ENCODE measurements around the gene RCBTB2.

RCBTB2 gene

GRCh38 chr13:48568370-48569103, 35.7 kb upstream of the RCBTB2 start:
- TF ChIP-seq BACH2 (CRISPR knock-in tag; IDR thresholded peaks at IDR 0.05; ENCODE audit: borderline replicate concordance) (no peak), ZNF565 (CRISPR knock-in tag; conservative IDR thresholded peaks at IDR 0.05; ENCODE audit: low read depth) (no peak), OSR1 (CRISPR knock-in tag; IDR thresholded peaks at IDR 0.05) (no peak), TOX (CRISPR knock-in tag; IDR thresholded peaks at IDR 0.05; ENCODE audit: borderline replicate concordance) (no peak), SNAI2 (CRISPR knock-in tag; IDR thresholded peaks at IDR 0.05) (no peak), ZC3H10 (CRISPR knock-in tag; IDR thresholded peaks at IDR 0.05) (no peak), TCF4 (CRISPR knock-in tag; IDR thresholded peaks at IDR 0.05; ENCODE audit: borderline replicate concordance) (no peak), CSRNP3 (CRISPR knock-in tag; IDR thresholded peaks at IDR 0.05) (no peak), RARB (CRISPR knock-in tag; IDR thresholded peaks at IDR 0.05) (no peak), GLIS3 (CRISPR knock-in tag; IDR thresholded peaks at IDR 0.05) (no peak)
- ATAC-seq, result no peak

GRCh38 chr13:48567515-48568369, 34.9 kb upstream of the RCBTB2 start:
- TF ChIP-seq ZNF8 (CRISPR knock-in tag; IDR thresholded peaks at IDR 0.05), result no peak
- no peak for TF ChIP-seq ZFP3 (CRISPR knock-in tag; IDR thresholded peaks at IDR 0.05)
- TF ChIP-seq CREB5 (CRISPR knock-in tag; IDR thresholded peaks at IDR 0.05; ENCODE audit: low read depth), result no peak
- no peak for TF ChIP-seq OSR1 (CRISPR knock-in tag; IDR thresholded peaks at IDR 0.05)
- no peak for TF ChIP-seq TCF4 (CRISPR knock-in tag; IDR thresholded peaks at IDR 0.05; ENCODE audit: borderline replicate concordance)
- TF ChIP-seq TSHZ2 (CRISPR knock-in tag; IDR thresholded peaks at IDR 0.05), result no peak
- TF ChIP-seq PATZ1 (CRISPR knock-in tag; IDR thresholded peaks at IDR 0.05; ENCODE audit: borderline replicate concordance), result no peak
- TF ChIP-seq CSDC2 (CRISPR knock-in tag; IDR thresholded peaks at IDR 0.05), result no peak
- TF ChIP-seq ZNF70 (CRISPR knock-in tag; IDR thresholded peaks at IDR 0.05), result no peak
- no peak for TF ChIP-seq BACH2 (CRISPR knock-in tag; IDR thresholded peaks at IDR 0.05; ENCODE audit: borderline replicate concordance)
- TF ChIP-seq TOX (CRISPR knock-in tag; IDR thresholded peaks at IDR 0.05; ENCODE audit: borderline replicate concordance), result no peak
- TF ChIP-seq GLIS3 (CRISPR knock-in tag; IDR thresholded peaks at IDR 0.05), result no peak
- TF ChIP-seq CSRNP3 (CRISPR knock-in tag; IDR thresholded peaks at IDR 0.05), result no peak
- TF ChIP-seq RARB (CRISPR knock-in tag; IDR thresholded peaks at IDR 0.05), result no peak
- TF ChIP-seq ESRRG (CRISPR knock-in tag; IDR thresholded peaks at IDR 0.05), result no peak
- ATAC-seq, result no peak

GRCh38 chr13:48564056-48564455, 31.2 kb upstream of the RCBTB2 start:
- ATAC-seq, result peak; percentile 80
- TF ChIP-seq ARNTL (CRISPR knock-in tag; IDR thresholded peaks at IDR 0.05; ENCODE audit: borderline replicate concordance, low read depth) (no peak), ZFP3 (CRISPR knock-in tag; IDR thresholded peaks at IDR 0.05) (no peak), ZNF8 (CRISPR knock-in tag; IDR thresholded peaks at IDR 0.05) (no peak), BACH2 (CRISPR knock-in tag; IDR thresholded peaks at IDR 0.05; ENCODE audit: borderline replicate concordance) (no peak), CSRNP3 (CRISPR knock-in tag; IDR thresholded peaks at IDR 0.05) (no peak), ZFP30 (CRISPR knock-in tag; IDR thresholded peaks at IDR 0.05) (no peak), TOX (CRISPR knock-in tag; IDR thresholded peaks at IDR 0.05; ENCODE audit: borderline replicate concordance) (no peak), ZNF565 (CRISPR knock-in tag; conservative IDR thresholded peaks at IDR 0.05; ENCODE audit: low read depth) (no peak), POU6F1 (CRISPR knock-in tag; IDR thresholded peaks at IDR 0.05; ENCODE audit: borderline replicate concordance, low read depth) (no peak), PPARA (CRISPR knock-in tag; IDR thresholded peaks at IDR 0.05; ENCODE audit: borderline replicate concordance) (no peak), ZNF70 (CRISPR knock-in tag; IDR thresholded peaks at IDR 0.05) (no peak)

Data from SK-N-SH treated with all-trans-retinoic acid at 6 μM for 48 hours (cell line).